Activated CD8-positive, alpha-beta memory T cell treated with anti-CD3 and anti-CD28 coated beads, Interleukin-2, amount 10 ng/mL, durations not matched to agents 7 days and 5 days (primary cell): ENCODE data around the gene EFHD1. TPM values are rescaled to one million over a fixed set of nuclear protein-coding genes. Genes with fewer than 3 reads are reported as not detected.

Source experiments
- total RNA-seq, 2 experiments: library from RNA; stranded (reverse); gene quantifications; one replicate each; pipeline ENCODE4 v1.2.3, GENCODE V29; 2021

The EFHD1 gene
- total RNA-seq, 2 experiments from 2014 or later: 0.23 to 1.4 TPM

Other genes starting within 250 kb of the EFHD1 start
- gene ALPG, start 226.8 kb upstream of the EFHD1 start, total RNA-seq: not detected
- gene ALPI, start 177.5 kb upstream of the EFHD1 start, total RNA-seq: not detected
- gene ECEL1, start 145.8 kb upstream of the EFHD1 start, total RNA-seq: under 1 TPM in 1 of 2 experiments, not detected in 1; 0.21 TPM
- not detected for gene PRSS56, start 113.2 kb upstream of the EFHD1 start, total RNA-seq
- not detected for gene CHRND, start 107.4 kb upstream of the EFHD1 start, total RNA-seq
- not detected for gene CHRNG, start 93.9 kb upstream of the EFHD1 start, total RNA-seq
- 1 to 10 TPM; 6.1 to 9.6 TPM for gene TIGD1, start 83.0 kb upstream of the EFHD1 start, total RNA-seq
- 10 to 100 TPM; 59.9 to 81.1 TPM for gene EIF4E2, start 82.9 kb upstream of the EFHD1 start, total RNA-seq
- gene GIGYF2, start 63.7 kb downstream of the EFHD1 start, total RNA-seq: 10 to 100 TPM; 57.2 to 63.8 TPM
- not detected for gene KCNJ13, start 143.0 kb downstream of the EFHD1 start, total RNA-seq
- 1 to 10 TPM; 1.4 to 1.8 TPM for gene SNORC, start 236.7 kb downstream of the EFHD1 start, total RNA-seq